Measurements from ENCODE around the gene BTRC. TPM values are rescaled to one million over a fixed set of nuclear protein-coding genes. Genes with fewer than 3 reads are reported as not detected.

BTRC gene
- total RNA-seq, 1 experiment from 2014 or later = 22.4 TPM

- TF ChIP-seq ZNF281 (CRISPR knock-in tag; IDR thresholded peaks at IDR 0.05) (no peak), SMAD3 (CRISPR knock-in tag; IDR thresholded peaks at IDR 0.05; ENCODE audit: borderline replicate concordance) (no peak), KAT7 (CRISPR knock-in tag; IDR thresholded peaks at IDR 0.05; ENCODE audit: borderline replicate concordance) (no peak), NFE2L1 (CRISPR knock-in tag; IDR thresholded peaks at IDR 0.05) (no peak), IRF2 (CRISPR knock-in tag; IDR thresholded peaks at IDR 0.05; ENCODE audit: borderline replicate concordance, low read depth) (no peak), FOXP1 (CRISPR knock-in tag; IDR thresholded peaks at IDR 0.05; ENCODE audit: borderline replicate concordance) (no peak), ZNF512 (CRISPR knock-in tag; IDR thresholded peaks at IDR 0.05; ENCODE audit: borderline replicate concordance) (no peak), CREB1 (CRISPR knock-in tag; IDR thresholded peaks at IDR 0.05) (no peak)
- TF ChIP-seq, protein P1, sequence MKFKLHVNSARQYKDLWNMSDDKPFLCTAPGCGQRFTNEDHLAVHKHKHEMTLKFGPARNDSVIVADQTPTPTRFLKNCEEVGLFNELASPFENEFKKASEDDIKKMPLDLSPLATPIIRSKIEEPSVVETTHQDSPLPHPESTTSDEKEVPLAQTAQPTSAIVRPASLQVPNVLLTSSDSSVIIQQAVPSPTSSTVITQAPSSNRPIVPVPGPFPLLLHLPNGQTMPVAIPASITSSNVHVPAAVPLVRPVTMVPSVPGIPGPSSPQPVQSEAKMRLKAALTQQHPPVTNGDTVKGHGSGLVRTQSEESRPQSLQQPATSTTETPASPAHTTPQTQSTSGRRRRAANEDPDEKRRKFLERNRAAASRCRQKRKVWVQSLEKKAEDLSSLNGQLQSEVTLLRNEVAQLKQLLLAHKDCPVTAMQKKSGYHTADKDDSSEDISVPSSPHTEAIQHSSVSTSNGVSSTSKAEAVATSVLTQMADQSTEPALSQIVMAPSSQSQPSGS (CRISPR knock-in tag; IDR thresholded peaks at IDR 0.05; ENCODE audit: borderline replicate concordance, low read depth) = no peak
- TF ChIP-seq, protein P2, sequence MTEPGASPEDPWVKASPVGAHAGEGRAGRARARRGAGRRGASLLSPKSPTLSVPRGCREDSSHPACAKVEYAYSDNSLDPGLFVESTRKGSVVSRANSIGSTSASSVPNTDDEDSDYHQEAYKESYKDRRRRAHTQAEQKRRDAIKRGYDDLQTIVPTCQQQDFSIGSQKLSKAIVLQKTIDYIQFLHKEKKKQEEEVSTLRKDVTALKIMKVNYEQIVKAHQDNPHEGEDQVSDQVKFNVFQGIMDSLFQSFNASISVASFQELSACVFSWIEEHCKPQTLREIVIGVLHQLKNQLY (CRISPR knock-in tag; IDR thresholded peaks at IDR 0.05) = no peak
- no peak overlapping the region for H3K27ac Mint-ChIP-seq
- ChIA-PET POLR2A (no interaction called here), CTCF (interaction anchor here (1.0 to 1.3 kb wide), 2 partner anchors 46 to 70 kb away, joined by 3 to 4 read pairs; no protein-coding TSS in a partner anchor)
- no peaks in the 10 kb centered on the region; the same call in 1 of the 2 replicates for H3K4me1 Mint-ChIP-seq
- no peaks in the 10 kb centered on the region for H3K36me3 Mint-ChIP-seq
- H3K27me3 Mint-ChIP-seq (ENCODE audit: low read depth) = no peaks in the 10 kb centered on the region
- no peak overlapping the region for H3K4me3 Mint-ChIP-seq
- H3K9me3 Mint-ChIP-seq = no peaks in the 10 kb centered on the region
- ATAC-seq = no peak
- no peak for DNase-seq (ENCODE audit: low spot score)
Observed at GRCh38 chr10:101397140-101397539, 43.2 kb downstream of the BTRC start.

DNA sequence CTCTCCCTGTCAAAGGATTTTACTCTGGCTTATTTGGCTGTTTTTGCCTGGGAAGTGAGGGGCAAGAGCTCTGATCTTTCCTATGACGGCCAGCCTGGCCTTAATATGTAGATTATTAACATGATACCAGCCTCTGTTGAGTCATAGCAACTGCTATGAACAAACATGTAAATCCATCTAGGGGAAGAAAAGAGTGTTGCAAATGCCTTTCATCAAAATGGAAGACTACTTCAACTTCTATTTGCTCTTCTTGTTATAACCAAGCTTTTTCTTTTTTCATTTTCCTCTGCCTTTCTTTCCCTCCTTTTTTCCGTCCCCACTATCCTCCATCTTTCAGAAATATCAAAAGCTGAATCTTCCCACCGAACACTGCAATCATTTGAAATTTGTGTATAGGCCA is 46.6 kb downstream of the BTRC start:
- Mint-ChIP-seq H3K27me3 (ENCODE audit: low read depth) (no peaks in the 10 kb centered on the region), H3K9me3 (no peaks in the 10 kb centered on the region), H3K4me3 (no peak overlapping the region), H3K4me1 (peaks cover 11% of the 10 kb centered on the region), H3K27ac (no peak overlapping the region), H3K36me3 (no peaks in the 10 kb centered on the region)
- TF ChIP-seq GABPB1 (CRISPR knock-in tag; IDR thresholded peaks at IDR 0.05) (no peak), ZBTB21 (CRISPR knock-in tag; IDR thresholded peaks at IDR 0.05; ENCODE audit: borderline replicate concordance) (no peak), CREB1 (CRISPR knock-in tag; IDR thresholded peaks at IDR 0.05) (no peak), FOXP1 (CRISPR knock-in tag; IDR thresholded peaks at IDR 0.05; ENCODE audit: borderline replicate concordance) (no peak), SMAD3 (CRISPR knock-in tag; IDR thresholded peaks at IDR 0.05; ENCODE audit: borderline replicate concordance) (no peak), NFE2L1 (CRISPR knock-in tag; IDR thresholded peaks at IDR 0.05) (no peak), HMGA2 (CRISPR knock-in tag; IDR thresholded peaks at IDR 0.05) (no peak)
- TF ChIP-seq, protein P3, sequence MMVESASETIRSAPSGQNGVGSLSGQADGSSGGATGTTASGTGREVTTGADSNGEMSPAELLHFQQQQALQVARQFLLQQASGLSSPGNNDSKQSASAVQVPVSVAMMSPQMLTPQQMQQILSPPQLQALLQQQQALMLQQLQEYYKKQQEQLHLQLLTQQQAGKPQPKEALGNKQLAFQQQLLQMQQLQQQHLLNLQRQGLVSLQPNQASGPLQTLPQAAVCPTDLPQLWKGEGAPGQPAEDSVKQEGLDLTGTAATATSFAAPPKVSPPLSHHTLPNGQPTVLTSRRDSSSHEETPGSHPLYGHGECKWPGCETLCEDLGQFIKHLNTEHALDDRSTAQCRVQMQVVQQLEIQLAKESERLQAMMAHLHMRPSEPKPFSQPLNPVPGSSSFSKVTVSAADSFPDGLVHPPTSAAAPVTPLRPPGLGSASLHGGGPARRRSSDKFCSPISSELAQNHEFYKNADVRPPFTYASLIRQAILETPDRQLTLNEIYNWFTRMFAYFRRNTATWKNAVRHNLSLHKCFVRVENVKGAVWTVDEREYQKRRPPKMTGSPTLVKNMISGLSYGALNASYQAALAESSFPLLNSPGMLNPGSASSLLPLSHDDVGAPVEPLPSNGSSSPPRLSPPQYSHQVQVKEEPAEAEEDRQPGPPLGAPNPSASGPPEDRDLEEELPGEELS (CRISPR knock-in tag; IDR thresholded peaks at IDR 0.05) = no peak
- ATAC-seq (no peak), DNase-seq (ENCODE audit: low spot score) (no peak)
- CTCF ChIA-PET = no interaction called here
- POLR2A ChIA-PET = interaction anchor here (0.7 kb wide), 1 partner anchor 254 kb away, joined by 3 read pairs; no protein-coding TSS in a partner anchor
